Neural progenitor cell (in vitro differentiated cells): ENCODE data around the gene C17orf113.

Experiments used
- EZH2phosphoT487 ChIP-seq: fragments of 200-600 bp; sonication (generic); IDR thresholded peaks from 2 replicates; pipeline ENCODE4 v1.6.1; 2017; ENCODE audit warnings: antibody characterized with exemption
- TF ChIP-seq, protein P1 (sequence below): fragments of 200-600 bp; sonication (generic); IDR thresholded peaks from 2 replicates; pipeline ENCODE4 v1.5.1; 2017; ENCODE audit warnings: antibody characterized with exemption, mild to moderate bottlenecking

DNA sequence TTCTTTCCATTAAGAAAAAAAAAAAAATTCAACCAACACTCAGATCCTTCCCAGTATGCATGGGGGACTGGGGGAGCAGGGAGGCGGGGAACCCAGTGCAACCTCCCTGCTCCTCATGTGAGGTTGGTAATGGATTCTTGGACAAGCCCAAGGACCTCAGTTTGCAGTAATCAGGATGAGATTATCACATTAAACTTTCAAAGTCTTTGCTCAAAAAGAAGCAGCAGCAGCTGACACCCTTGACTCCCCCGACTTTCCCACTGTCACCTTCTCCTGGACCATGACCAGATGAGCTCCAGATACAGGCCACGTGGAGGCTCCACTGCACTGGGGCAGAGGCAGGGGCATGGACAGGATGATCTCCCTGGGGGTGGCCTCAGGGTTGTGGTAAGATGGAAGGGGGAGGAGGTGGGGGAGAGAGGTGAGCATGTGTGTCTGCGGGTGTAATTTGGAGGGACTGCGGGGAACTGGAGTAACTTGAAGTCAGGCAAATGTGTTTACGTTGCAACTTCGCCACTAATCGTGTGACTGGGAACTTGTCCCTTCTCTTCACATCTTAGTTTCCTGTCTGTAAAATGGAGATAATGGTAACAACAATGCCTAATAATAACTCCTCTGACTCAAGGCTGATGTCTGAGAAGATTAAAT lies 28.1 kb upstream of the C17orf113 start:
- TF ChIP-seq, protein P1, sequence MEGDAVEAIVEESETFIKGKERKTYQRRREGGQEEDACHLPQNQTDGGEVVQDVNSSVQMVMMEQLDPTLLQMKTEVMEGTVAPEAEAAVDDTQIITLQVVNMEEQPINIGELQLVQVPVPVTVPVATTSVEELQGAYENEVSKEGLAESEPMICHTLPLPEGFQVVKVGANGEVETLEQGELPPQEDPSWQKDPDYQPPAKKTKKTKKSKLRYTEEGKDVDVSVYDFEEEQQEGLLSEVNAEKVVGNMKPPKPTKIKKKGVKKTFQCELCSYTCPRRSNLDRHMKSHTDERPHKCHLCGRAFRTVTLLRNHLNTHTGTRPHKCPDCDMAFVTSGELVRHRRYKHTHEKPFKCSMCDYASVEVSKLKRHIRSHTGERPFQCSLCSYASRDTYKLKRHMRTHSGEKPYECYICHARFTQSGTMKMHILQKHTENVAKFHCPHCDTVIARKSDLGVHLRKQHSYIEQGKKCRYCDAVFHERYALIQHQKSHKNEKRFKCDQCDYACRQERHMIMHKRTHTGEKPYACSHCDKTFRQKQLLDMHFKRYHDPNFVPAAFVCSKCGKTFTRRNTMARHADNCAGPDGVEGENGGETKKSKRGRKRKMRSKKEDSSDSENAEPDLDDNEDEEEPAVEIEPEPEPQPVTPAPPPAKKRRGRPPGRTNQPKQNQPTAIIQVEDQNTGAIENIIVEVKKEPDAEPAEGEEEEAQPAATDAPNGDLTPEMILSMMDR, result no peak
- no peak for TF ChIP-seq EZH2phosphoT487
